KOPT-K1 (cell line): ENCODE measurements around the gene SIX3.

Experiments used
- H3K27ac ChIP-seq: fragments of 200-600 bp; sonication (generic); 2 replicates; pipeline ENCODE4 v1.5.1; 2016; ENCODE audit warnings: antibody characterized with exemption, mild to moderate bottlenecking, low read depth, low read length; ENCODE audit not compliant: poor library complexity, severe bottlenecking
- H3K36me3 ChIP-seq: fragments of 200-600 bp; sonication (generic); 2 replicates; pipeline ENCODE4 v1.5.1; 2017; ENCODE audit warnings: antibody characterized with exemption, mild to moderate bottlenecking, low read length, moderate library complexity; ENCODE audit not compliant: insufficient read depth
- H3K9me3 ChIP-seq: fragments of 200-600 bp; sonication (generic); 2 replicates; pipeline ENCODE4 v1.5.1; 2017; ENCODE audit warnings: antibody characterized with exemption, low read length, mild to moderate bottlenecking; ENCODE audit not compliant: insufficient read depth, poor library complexity, severe bottlenecking

SIX3 gene

DNA sequence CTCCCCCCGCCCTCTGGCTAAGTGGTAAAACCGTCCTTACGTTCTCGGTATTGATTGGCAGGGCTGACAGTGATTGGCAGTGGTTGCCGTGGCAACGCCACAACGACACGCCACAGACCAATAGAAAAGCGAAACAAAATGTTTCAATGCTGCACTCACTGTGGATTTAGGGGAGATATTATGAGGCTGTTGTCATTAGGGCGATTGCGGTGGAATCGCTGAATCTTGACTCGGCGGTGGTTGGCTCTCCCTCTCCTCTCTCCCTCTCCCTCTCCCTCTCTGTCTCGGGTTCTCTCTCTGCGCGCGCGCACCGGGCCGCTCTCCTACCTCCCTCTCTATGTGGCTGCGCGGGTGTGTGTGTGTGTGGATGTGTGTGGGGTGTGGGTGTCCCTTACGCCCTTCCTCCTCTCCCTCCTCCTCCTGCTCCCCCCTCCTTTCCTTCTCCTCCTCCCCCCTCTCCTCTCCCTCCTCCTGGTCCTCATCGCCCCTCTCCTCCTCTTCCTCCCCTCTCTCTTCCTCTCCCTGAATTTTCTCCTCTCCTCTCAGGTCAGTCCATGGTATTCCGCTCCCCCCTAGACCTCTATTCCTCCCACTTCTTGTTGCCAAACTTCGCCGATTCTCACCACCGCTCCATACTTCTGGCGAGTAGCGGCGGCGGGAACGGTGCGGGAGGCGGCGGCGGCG lies at the start of gene SIX3:
Gene SIX3 (plus strand): TSS at position 152 of the 684 bp plus-strand sequence. CDS start 403 bp downstream, at position 555.
- no peaks in the 10 kb centered on the region for H3K36me3 ChIP-seq
- no peaks in the 10 kb centered on the region for H3K9me3 ChIP-seq
- peak within 1 kb of the TSS; percentile 51 for H3K27ac ChIP-seq

DNA sequence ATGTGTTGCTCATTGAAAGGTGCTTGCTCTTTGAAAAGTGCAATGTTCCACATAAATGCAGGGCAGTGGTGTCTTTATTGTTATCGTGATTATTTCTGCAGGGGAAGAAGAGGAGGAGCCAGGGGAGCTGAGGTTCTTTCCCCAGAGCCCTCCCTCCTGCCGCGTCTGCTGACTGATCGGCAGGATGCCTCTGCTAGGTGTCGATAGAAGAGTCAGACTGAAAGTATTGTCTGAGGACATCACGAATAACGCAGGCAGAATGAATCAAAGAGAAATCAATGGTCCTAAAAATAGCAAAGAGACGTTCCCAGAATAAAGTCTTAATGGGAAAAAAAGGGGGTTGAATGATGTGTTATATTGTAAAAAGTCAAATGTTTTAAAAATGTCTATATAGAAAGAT lies 47.4 kb upstream of the SIX3 start:
- H3K9me3 ChIP-seq: peaks cover 23% of the 10 kb centered on the region

DNA sequence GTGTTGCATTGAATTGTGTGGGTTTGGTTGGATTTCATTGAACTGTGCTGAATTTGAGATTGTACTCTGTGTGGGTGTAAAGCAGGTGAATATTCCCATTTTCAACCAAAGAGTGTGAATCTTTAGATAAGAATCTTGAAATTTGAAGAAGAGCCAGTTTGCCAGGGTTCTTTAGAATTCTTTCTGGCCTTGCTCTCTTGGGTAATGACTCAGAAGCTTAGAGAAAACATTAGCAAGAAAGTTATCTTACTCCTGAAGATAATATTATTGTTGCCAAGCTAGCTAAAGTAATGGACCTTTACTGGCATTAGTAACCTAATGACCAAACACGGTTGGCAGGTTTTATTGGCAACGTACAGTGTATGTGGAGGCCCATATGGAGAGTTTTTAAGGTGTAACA lies 46.4 kb upstream of the SIX3 start:
- H3K27ac ChIP-seq: no peak overlapping the region
- peaks cover 23% of the 10 kb centered on the region for H3K9me3 ChIP-seq

More for the DNA sequence above, 47.4 kb upstream of the SIX3 start:
- Histone ChIP-seq H3K36me3 (no peaks in the 10 kb centered on the region), H3K27ac (no peak overlapping the region)

DNA sequence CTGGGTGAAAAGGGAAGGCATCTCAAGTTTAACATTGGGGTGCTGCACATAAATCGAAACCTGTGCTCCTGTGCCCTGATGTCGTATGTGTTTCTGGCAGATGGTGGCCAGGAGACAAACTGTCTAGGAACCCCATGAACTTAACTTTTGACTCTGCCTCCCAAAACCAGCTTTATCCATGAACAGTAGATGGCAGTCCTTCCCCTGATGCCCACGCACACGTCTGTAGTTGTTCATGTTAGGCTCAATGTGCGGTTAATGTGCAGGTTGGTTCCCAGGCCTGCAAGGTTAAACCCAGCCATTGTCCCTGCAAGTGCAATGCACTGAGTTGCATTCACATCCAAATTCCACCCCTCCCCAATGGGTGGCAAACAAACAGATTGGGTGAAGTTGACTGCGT lies 44.1 kb upstream of the SIX3 start:
- Histone ChIP-seq H3K27ac (no peak overlapping the region), H3K36me3 (no peaks in the 10 kb centered on the region), H3K9me3 (peaks cover 8% of the 10 kb centered on the region)

More for the DNA sequence above, 46.4 kb upstream of the SIX3 start:
- H3K36me3 ChIP-seq: no peaks in the 10 kb centered on the region

DNA sequence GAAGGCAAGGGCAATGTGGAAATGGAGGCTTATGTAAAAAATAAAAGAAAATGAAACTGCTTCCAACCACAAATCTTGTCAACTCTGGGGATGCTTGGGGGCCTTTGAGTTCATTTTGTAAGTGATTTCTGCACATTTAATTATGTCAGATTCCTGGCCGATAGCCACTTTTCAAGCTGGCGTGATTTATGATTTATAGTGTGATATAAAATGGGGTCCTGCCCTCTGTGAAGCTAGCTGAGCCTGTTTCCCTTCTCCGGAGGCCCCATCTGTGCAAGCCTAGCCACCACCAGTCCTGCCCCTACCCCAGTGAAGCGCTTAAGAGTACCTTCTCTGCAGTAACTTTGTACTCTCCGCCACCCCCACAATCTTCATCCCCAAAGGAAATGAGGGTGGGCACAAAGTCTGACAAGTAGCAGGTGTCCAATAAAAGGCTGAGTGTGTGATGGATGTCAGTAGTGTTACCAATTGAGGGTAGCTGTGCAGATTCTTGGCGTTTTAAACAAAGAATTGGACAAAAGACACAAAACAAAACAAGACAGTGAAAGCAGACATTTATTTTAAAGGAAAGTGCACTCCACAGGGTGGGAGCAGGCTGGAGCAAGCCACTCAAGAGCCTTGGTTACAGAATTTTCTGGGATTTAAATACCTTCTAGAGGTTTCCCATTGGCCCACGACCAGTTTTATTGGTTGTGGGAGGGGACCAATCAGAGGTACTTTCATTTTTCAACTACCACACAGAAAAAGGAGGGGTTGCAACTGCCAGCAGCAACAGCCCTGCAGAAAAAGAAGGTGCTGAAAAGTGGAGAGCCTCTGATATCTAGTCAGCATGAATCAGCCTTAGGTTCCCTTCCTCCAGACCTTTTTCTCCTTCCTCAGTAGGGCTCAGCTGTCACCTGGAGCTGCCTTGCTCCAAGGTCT lies 39.0 kb upstream of the SIX3 start:
- Histone ChIP-seq H3K27ac (peak overlapping the region; percentile 46), H3K9me3 (no peaks in the 10 kb centered on the region), H3K36me3 (no peaks in the 10 kb centered on the region)

DNA sequence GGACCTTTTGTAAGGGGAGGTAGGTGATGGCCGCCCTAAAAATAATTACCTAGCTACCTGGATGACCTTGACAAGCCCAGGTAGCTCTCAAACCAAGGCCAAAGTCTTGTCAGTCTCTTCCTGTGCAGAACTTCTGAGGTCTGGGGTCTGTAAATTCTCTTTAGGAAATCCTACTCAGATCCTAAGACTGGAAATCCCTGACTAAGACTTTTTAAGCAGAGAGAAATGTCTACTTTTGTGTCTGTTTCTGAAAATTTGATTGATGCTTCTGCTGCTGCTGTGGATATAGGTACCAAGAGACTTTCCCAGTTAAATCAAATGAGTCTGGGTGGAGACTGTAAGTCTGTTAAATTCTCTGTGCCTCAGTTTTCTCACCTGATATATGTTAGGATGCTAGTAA lies 36.9 kb upstream of the SIX3 start:
- H3K9me3 ChIP-seq: peaks cover under 1% of the 10 kb centered on the region
- no peaks in the 10 kb centered on the region for H3K36me3 ChIP-seq
- H3K27ac ChIP-seq: no peak overlapping the region

DNA sequence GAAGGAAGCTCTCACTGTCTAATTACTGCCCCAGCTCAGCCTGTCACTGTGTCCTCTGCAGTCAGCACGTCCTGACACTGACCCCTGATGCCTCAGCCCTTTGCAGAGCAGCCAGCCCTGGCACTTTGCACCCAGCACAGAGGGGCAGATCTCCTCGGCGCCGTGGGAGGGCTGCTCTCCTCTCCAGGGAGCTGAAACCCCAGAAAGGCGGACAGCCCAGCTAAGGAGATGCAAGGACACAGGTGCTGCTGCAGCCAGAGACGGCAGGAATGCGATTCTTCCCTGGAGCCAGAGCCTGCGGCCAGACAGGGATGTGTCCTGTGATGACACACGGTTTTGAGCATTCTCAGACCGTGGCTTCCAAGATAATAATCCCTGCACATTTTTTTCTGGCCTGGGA lies 34.5 kb upstream of the SIX3 start:
- H3K9me3 ChIP-seq: peaks cover 23% of the 10 kb centered on the region
- no peaks in the 10 kb centered on the region for H3K36me3 ChIP-seq
- no peak overlapping the region for H3K27ac ChIP-seq

DNA sequence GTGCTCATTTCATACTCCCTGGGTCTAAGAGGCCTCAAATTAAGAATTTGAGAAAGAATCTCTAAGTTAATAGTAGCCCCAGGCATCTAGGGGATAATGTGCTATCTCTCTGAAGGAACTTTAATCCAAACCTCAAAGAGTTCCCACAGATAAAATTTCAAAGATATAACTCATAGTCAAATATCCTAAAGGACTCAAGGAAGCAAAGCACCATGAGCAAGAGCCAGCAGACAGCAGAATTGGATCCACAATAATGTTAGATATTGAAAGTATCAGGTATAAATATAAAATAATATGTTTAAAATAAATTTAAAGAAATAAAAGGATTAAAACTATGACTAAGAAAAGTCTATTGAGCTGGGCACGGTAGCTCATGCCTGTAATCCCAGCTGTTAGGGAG lies 31.7 kb upstream of the SIX3 start:
- H3K27ac ChIP-seq: no peak overlapping the region
- peaks cover 26% of the 10 kb centered on the region for H3K9me3 ChIP-seq
- H3K36me3 ChIP-seq: no peaks in the 10 kb centered on the region

DNA sequence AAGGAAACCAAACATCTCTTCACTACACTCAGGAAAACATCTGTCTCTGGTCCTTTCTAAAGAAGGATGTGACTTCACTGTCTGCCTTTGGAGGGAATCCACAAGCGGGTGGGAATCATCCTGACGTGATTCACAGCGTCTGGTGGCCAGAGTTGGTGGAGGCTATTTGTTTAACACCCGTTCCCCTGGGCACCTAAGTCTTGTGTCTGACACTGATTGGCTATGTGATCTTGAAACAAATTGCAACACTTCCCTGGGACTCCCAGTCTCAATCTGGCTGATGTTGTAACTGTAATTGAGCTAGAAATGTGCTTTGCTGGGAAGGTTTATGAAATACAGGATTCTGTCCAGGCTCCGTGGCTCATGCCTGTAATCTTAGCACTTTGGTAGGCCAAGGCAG lies 28.8 kb upstream of the SIX3 start:
- Histone ChIP-seq H3K9me3 (peaks cover 26% of the 10 kb centered on the region), H3K36me3 (no peaks in the 10 kb centered on the region), H3K27ac (no peak overlapping the region)

DNA sequence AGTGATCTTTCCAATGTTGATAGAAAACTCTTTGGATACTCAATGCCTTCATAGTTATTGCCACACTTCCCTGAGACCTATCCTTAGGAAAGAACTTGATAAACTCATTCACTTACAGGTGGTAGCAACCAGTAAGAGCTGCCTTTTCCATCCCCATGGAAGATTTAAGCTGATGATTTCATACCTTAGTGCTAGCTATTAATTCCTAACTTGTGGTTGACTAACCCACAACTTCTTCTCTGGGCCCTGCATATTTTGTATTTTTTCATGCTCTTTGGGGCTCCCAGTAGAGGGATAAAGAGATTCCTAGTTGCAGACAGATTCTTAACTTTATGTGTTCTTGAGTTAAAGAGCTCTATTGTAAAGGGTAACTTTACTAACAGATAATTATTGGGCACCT lies 25.2 kb upstream of the SIX3 start:
- Histone ChIP-seq H3K36me3 (no peaks in the 10 kb centered on the region), H3K27ac (no peak overlapping the region), H3K9me3 (peaks cover 8% of the 10 kb centered on the region)

DNA sequence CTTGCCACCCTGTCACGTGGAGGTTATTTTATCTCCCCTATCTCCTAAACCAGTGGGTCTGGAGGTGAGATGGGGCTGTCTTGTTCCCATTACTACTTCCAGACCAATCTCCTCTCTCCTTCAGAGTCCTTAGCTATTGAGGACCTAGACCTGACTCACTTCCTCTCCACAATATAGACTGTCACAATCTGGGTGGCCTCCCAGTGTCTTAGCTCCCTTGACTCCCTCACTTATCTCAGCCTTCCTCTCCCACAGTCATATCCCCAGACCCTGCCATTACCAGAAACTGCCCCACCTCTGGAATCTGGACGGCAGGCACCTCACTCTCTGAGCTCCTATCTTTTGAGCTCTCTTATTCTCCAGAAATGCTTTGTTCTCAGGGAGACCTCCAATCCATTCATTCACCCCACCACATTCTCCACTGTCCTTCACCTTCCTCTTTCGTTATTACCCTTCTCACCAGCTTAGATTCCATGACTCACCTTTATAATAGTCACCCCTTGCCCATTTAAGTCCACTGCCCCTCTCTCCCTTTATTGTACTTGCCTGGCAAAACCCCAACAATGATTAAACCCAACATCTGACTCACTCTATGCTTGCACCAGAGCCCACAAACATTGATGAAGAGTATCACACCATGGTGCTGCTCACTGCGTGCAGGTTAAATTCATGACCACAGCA lies 23.3 kb upstream of the SIX3 start:
- Histone ChIP-seq H3K9me3 (no peaks in the 10 kb centered on the region), H3K27ac (no peak overlapping the region), H3K36me3 (no peaks in the 10 kb centered on the region)

DNA sequence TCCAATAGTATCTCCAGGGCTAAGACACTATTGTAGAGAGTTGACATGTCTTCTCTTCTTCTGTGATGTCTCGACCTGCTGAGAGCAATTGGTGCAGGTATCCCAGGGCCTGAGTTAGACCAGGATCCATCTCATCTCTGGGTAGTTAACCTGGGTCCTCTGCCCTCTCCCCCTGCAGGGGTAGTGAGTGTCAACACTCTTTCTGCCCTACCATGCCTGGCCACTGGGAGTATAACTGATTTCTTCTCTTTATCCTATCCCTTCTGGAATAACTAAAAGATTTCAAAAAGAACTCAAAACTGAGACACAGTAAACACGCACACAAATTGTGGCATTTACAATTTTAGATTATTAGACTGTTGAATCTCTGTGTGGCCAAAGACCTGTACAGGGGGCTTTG lies 20.8 kb upstream of the SIX3 start:
- H3K9me3 ChIP-seq: no peaks in the 10 kb centered on the region
- no peaks in the 10 kb centered on the region for H3K36me3 ChIP-seq
- H3K27ac ChIP-seq: no peak overlapping the region

DNA sequence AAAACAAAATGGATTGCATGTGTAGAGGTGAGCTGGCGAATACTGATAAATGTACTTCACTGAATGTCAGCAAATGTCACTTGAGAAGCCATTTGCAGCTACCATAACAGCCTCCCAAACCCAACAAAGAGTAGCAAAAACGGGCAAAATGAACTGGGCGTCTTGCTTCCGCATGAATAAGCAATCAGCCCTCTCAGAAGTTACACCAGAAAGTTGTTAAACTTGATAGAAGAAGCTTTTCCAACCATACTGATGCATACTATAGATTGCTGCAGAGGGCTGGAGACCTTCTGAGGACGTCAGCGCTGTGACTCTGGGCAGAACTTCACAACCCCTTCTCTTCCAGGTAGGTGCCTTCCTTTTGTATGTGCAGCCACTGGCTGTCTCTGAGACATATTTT lies 18.7 kb upstream of the SIX3 start:
- no peak overlapping the region for H3K27ac ChIP-seq
- H3K9me3 ChIP-seq: no peaks in the 10 kb centered on the region
- no peaks in the 10 kb centered on the region for H3K36me3 ChIP-seq

DNA sequence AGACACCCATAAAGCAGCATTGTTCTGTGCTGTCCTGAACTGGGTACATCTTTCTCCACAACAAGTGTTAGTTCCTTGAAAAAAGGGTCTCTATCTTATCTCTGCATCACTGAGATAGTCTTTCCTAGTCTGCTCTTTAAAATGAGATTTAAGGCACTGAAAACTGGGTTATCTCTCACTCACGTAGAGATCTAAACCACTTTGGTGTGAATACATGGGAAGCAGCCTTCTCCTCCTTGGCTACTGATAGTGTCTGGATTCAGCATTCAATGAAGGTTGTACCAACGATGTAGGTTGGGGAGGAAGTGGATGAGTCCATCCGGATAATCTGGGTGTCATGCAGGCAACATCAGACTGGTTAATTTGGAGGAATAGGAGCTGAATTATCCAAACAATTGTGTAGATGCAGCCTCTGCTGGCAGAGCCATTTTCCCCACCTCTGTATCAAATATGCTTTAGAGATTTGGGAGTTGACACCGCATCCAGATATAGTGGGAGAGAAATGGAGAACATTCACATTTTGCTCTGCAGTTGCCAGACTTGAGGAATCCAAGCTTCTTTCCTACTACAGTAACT lies 15.9 kb upstream of the SIX3 start:
- no peaks in the 10 kb centered on the region for H3K36me3 ChIP-seq
- H3K9me3 ChIP-seq: no peaks in the 10 kb centered on the region
- H3K27ac ChIP-seq: no peak overlapping the region

DNA sequence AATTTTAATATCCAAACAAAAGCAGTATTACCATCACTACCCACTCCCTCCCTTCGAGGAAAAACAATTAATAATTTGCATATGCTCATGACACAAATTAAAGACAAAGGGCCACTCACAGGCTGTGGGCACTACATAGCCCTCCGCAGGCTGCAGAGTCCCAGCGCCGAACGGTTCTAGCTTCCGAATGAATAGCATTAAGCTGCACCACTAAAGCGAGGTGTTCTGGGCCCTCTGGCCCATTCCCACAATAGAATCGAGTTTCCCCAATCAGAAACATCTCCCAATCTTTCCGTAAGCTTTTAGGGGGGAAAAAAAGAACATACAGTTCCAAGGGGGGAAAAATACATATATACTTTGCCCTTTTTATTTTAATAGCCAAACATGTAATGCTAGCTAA lies 14.5 kb upstream of the SIX3 start:
- Histone ChIP-seq H3K36me3 (no peaks in the 10 kb centered on the region), H3K9me3 (no peaks in the 10 kb centered on the region), H3K27ac (no peak overlapping the region)
